Heart left ventricle (tissue), 16 donors: Measurements from ENCODE around the gene SCAMP3. TPM values are rescaled to one million over a fixed set of nuclear protein-coding genes. Genes with fewer than 3 reads are reported as not detected.

Experiments used
- ATAC-seq, 4 donors: fragments of 200-7000 bp; cut with Tn5 transposase; one replicate each; pipeline ENCODE4 v1.9.1; 2020 to 2022; ENCODE audit warnings: moderate library complexity in 4 of 4, mild to moderate bottlenecking in 3 of 4, moderate number of reproducible peaks in 1 of 4
- DNase-seq, 5 donors: peaks; one replicate each; pipeline ENCODE4 v3.0.0-alpha.2; 2020
- H3K27ac ChIP-seq, 12 donors: fragments of 200-600 bp; sonication (generic) in 4 of 12; one replicate each; pipeline versions ENCODE4 v1.5.0 to v1.8.0; 2016 to 2022; ENCODE audit warnings: mild to moderate bottlenecking in 2 of 12
- H3K27me3 ChIP-seq, 9 donors: fragments of 200-600 bp; sonication (generic) in 2 of 9; one replicate each; pipeline versions ENCODE4 v1.5.1 to v1.8.0; 2016 to 2022; ENCODE audit warnings: mild to moderate bottlenecking in 3 of 9
- H3K36me3 ChIP-seq, 9 donors: fragments of 200-600 bp; sonication (generic) in 2 of 9; one replicate each; pipeline versions ENCODE4 v1.5.0 to v1.8.0; 2018 to 2022; ENCODE audit warnings: mild to moderate bottlenecking in 2 of 9
- H3K4me1 ChIP-seq, 12 donors: fragments of 200-600 bp; sonication (generic) in 4 of 12; one replicate each; pipeline versions ENCODE4 v1.5.0 to v1.8.0; 2016 to 2022; ENCODE audit warnings: mild to moderate bottlenecking in 3 of 12
- H3K4me3 ChIP-seq, 12 donors: fragments of 200-600 bp; sonication (generic) in 4 of 12; one replicate each; pipeline versions ENCODE4 v1.5.0 to v1.8.0; 2017 to 2022; ENCODE audit warnings: mild to moderate bottlenecking in 9 of 12, moderate library complexity in 4 of 12
- H3K9me3 ChIP-seq, 12 donors: fragments of 200-600 bp; sonication (generic) in 4 of 12; one replicate each; pipeline versions ENCODE4 v1.5.0 to v1.8.0; 2016 to 2022; ENCODE audit warnings: mild to moderate bottlenecking in 1 of 12
- POLR2A ChIP-seq, 2 donors: fragments of 450-650 bp; IDR thresholded peaks; one replicate each; pipeline ENCODE4 v1.6.1; 2017; ENCODE audit warnings: antibody characterized with exemption in 2 of 2, mild to moderate bottlenecking in 2 of 2, moderate library complexity in 2 of 2
- WGBS, 4 donors: extraction: QIAGEN DNeasy Blood & Tissue Kit in 2 of 4; methylation state at CpG; one replicate each; pipeline versions ENCODE4 v1.1.5 to v1.1.7; 2013 to 2018; 5-methylcytosine and 5-hydroxymethylcytosine counted together
- intact Hi-C, 10 donors: fragments of 100-400 bp; cut with DNase I; formaldehyde crosslinking; loops; one replicate each; pipeline versions ENCODE4 v1.11.1 to v1.14.2; 2022
- polyA plus RNA-seq, 2 donors: library from polyadenylated mRNA; stranded (reverse); fragments of 200-250 nt; gene quantifications; one replicate each; pipeline ENCODE4 v1.2.3, GENCODE V29; 2013
- total RNA-seq, 9 donors: library from RNA; depleted of rRNA in 2 of 9; stranded (reverse); fragments of >200 nt in 2 of 9; fragmentation: NEBNext Ultra II Directional in 3 of 9; extraction: Animal tissue kit (Norgen Biotek cat#: 25700) in 3 of 9; gene quantifications; one replicate each; pipeline versions ENCODE4 v1.1.0 to v1.2.4, GENCODE V29; 2016 to 2023
- TF ChIP-seq, protein P1 (sequence below), 12 donors: fragments of 200-600 bp; sonication (generic) in 4 of 12; IDR thresholded peaks; one replicate each; pipeline versions ENCODE4 v1.5.0 to v1.8.0; 2018 to 2022; ENCODE audit warnings: antibody characterized with exemption in 12 of 12, mild to moderate bottlenecking in 5 of 12
- donor health status: ischemic (EF 13 %, LVEDD 7.1; RV severe dilation, severe dysfunction).
- donor health status: healthy with polysubstance abuse.
- donor health status: DM: no; HTN: yes; CAD: no.
- donor health status: DM: no; HTN: no; CAD: no.
- donor health status: ischemic (EF 25% LVEDD 6.9; RV normal size, moderate dysfunction).
- donor health status: ischemic (EF 25% LVEDD 5.7; RV mildly dilated, moderate dysfunction).
- donor health status: healthy.
- donor health status: DM: yes; HTN: yes; CAD: no.
- donor health status: ischemic (EF 35%, LVEDD 5.7; RV mildly dilated, moderate dysfunction).
- donor health status: nonischemic (EF 11% LVEDD 7.7; RV severe dilation, severe dysfunction).
- donor health status: DM: yes; HTN: yes; CAD: no.
- donor health status: PGD.
- donor health status: ischemic (EF 29% LVEDD 5.4; RV normal size, mild dysfunction).
- donor health status: nonischemic (EF 23%, LVEDD 6.1; RV moderate dilation, normal function).

Gene SCAMP3
- total and polyA plus RNA-seq, 11 donors: 51.2 to 123 (median 65.8) TPM

DNA sequence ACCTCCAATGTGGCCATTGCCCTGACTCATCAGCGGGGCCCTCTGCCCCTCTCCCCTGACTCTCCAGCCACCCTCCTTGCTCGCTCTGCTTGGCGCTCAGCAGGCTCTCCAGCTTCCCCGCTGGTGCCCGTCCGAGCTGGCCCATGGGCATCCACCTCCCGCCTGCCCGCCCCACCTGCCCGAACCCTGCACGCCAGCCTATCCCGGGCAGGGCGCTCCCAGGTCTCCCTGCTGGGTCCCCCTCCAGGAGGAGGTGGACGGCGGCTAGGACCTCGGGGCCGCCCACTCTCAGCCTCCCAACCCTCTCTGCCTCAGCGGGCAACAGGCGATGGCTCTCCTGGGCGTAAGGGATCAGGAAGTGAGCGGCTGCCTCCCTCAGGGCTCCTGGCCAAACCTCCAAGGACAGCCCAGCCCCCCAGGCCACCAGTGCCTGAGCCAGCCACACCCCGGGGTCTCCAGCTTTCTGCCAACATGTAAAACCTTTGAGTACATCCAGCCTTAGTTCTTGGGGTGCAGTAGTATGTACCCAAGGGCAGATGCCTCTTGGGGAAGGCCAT, 25.9 kb upstream of the SCAMP3 start:
- intact Hi-C loops: no loop called here
- H3K27ac ChIP-seq: no peak overlapping the region
- TF ChIP-seq, protein P1, sequence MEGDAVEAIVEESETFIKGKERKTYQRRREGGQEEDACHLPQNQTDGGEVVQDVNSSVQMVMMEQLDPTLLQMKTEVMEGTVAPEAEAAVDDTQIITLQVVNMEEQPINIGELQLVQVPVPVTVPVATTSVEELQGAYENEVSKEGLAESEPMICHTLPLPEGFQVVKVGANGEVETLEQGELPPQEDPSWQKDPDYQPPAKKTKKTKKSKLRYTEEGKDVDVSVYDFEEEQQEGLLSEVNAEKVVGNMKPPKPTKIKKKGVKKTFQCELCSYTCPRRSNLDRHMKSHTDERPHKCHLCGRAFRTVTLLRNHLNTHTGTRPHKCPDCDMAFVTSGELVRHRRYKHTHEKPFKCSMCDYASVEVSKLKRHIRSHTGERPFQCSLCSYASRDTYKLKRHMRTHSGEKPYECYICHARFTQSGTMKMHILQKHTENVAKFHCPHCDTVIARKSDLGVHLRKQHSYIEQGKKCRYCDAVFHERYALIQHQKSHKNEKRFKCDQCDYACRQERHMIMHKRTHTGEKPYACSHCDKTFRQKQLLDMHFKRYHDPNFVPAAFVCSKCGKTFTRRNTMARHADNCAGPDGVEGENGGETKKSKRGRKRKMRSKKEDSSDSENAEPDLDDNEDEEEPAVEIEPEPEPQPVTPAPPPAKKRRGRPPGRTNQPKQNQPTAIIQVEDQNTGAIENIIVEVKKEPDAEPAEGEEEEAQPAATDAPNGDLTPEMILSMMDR (IDR thresholded peaks at IDR 0.05): no peak
- no peak for TF ChIP-seq POLR2A (IDR thresholded peaks at IDR 0.05)
- H3K4me1 ChIP-seq: no peaks in the 10 kb centered on the region
- 90 to 100% (median 92%) methylated on average over 13 to 21 of the region's 21 CpGs for WGBS, 4 donors
- no peaks in the 10 kb centered on the region for H3K36me3 ChIP-seq
- H3K27me3 ChIP-seq: peaks cover 0 to 2% (median 0%) of the 10 kb centered on the region in 9 donors
- no peak overlapping the region for H3K4me3 ChIP-seq
- no peaks in the 10 kb centered on the region for H3K9me3 ChIP-seq
- DNase-seq (no peak), ATAC-seq (no peak)

DNA sequence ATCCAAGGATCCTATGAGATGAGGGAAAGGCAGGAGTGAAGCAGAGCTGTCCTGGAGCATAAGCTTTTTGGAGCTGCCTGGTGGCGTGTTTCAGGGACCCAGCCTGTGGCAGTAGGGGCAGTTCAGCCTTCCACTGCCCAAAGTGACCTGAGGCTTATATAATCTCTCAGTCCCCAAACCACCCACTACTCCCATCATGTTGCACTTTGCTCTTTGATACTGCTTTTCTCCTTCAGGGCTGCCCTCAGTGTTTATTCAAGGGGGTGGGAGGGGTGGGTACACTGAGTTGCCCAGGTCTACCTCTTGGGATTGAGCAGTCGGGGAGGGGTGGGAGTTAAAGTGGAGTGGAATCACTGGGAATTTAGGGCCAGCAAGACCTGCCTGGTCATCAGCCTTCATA, 24.4 kb upstream of the SCAMP3 start:
- DNase-seq (no peak), ATAC-seq (no peak)
- Histone ChIP-seq H3K4me1 (no peaks in the 10 kb centered on the region), H3K27ac (no peak overlapping the region), H3K4me3 (no peak overlapping the region), H3K36me3 (no peaks in the 10 kb centered on the region), H3K9me3 (no peaks in the 10 kb centered on the region), H3K27me3 (no peaks in the 10 kb centered on the region)
- WGBS, 4 donors: 96 to 100% (median 98%) methylated on average over 2 of the region's 2 CpGs
- no peak for TF ChIP-seq POLR2A (IDR thresholded peaks at IDR 0.05)
- TF ChIP-seq, protein P1 (IDR thresholded peaks at IDR 0.05): no peak
- intact Hi-C loops: no loop called here

- 87 to 94% (median 92%) methylated on average over 6 to 18 of the region's 18 CpGs for WGBS, 4 donors
- intact Hi-C loops: no loop called here
Measured at GRCh38 chr1:155285631-155286044, 23.5 kb upstream of the SCAMP3 start.

GRCh38 chr1:155285063-155285462, 22.9 kb upstream of the SCAMP3 start:
- H3K4me3 ChIP-seq: no peak overlapping the region
- H3K9me3 ChIP-seq: no peaks in the 10 kb centered on the region
- ATAC-seq: no peak
- intact Hi-C loops: no loop called here
- no peaks in the 10 kb centered on the region for H3K36me3 ChIP-seq
- TF ChIP-seq, protein P1 (IDR thresholded peaks at IDR 0.05): no peak
- TF ChIP-seq POLR2A (IDR thresholded peaks at IDR 0.05): no peak
- WGBS, 4 donors: 94 to 95% (median 95%) methylated on average over 11 to 14 of the region's 14 CpGs
- H3K27me3 ChIP-seq: no peaks in the 10 kb centered on the region
- no peak overlapping the region for H3K27ac ChIP-seq
- no peaks in the 10 kb centered on the region for H3K4me1 ChIP-seq
- no peak for DNase-seq

More at GRCh38 chr1:155285631-155286044, 23.5 kb upstream of the SCAMP3 start:
- Histone ChIP-seq H3K27me3 (no peaks in the 10 kb centered on the region), H3K4me3 (no peak overlapping the region), H3K36me3 (no peaks in the 10 kb centered on the region), H3K4me1 (no peaks in the 10 kb centered on the region), H3K9me3 (no peaks in the 10 kb centered on the region), H3K27ac (no peak overlapping the region)
- no peak for DNase-seq
- ATAC-seq: no peak
- TF ChIP-seq, protein P1 (IDR thresholded peaks at IDR 0.05): no peak
- no peak for TF ChIP-seq POLR2A (IDR thresholded peaks at IDR 0.05)
